GM19452 (cell line): ENCODE results near the gene CFAP100.

Experiments used
- ATAC-seq: cut with Tn5 transposase; IDR thresholded peaks from one replicate; pipeline ENCODE4 v1.9.1; 2021; ENCODE audit not compliant: unreplicated experiment

The CFAP100 gene

DNA sequence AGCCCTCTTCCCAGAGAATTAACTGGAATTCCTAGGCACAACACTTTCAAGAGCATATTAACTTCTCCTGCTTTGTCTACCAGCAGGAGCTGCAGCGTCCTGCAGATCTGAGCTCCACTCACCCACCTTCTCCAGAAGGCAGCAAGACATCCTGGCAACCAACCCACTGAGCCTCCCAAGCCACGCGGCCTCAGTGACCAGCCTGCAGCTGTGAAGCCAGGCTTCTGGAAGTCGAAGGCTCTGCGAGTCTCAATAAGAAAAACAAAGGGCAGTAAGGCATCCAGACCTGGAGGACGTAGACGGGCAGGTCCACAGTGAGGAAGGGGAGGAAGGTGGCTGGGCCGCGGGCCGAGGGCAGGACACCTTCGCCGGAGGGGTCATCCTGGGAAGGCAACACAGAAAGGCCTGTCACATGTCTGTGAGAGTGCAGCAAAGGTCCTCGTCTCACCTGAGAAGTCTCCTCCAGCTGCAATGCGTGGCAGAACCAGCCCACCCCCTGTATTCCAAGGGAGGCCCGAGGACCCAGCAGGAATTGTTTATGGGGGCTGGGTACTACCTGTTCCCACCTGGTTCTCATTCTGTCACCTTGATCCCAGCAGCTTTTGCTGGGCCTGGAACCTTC lies 44.7 kb downstream of the CFAP100 start:
- no peak for ATAC-seq

DNA sequence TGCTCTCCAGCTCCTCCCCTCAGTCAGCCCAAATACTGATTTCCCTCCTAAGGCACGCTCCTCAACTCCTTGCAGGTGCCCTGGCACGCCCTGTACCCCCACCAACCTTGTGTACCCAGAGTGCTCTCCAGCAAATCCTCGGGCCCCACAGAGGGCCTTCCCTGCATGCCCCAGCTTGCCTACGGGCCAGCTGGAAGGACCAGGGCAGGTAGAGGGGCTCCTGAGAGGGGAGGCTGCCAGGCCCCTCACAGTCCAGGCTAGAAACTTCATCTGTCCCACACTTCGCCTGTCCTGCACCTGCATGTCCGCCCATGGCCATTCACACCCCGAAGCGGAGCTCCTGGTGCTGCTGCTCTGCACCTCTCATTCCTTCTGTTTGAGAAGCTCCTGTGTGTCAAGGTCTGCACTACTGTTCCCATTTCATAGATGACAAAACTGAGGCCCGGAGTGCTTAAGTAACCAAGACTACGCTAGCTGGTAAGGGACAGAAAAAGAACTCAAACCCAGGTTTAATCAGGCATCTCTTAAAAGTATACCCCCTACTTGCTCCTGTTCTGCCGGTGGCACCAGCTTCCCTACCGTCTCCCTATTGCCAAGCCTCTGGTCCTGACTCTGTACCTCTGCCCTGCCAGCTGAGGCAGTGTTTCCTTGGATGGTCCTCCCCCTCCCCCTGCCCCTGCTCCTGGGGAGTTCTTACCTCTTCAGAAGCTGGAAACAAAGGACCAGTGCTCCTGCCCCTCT lies 45.4 kb downstream of the CFAP100 start:
- no peak for ATAC-seq

DNA sequence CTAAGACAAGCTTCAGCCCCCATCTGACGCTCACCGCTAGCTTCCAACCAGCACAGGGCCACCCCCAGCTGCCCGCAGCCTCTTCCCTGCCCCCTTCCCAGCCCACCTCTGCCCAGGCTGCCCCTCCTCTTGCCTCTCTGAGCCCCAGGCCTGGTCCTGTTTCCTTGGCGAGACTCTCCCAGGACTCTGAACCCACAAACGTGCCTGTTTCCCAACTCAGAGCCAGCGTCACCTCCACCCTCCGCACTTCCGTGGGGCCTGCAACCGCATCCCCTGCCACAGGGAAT lies 45.9 kb downstream of the CFAP100 start:
- no peak for ATAC-seq

DNA sequence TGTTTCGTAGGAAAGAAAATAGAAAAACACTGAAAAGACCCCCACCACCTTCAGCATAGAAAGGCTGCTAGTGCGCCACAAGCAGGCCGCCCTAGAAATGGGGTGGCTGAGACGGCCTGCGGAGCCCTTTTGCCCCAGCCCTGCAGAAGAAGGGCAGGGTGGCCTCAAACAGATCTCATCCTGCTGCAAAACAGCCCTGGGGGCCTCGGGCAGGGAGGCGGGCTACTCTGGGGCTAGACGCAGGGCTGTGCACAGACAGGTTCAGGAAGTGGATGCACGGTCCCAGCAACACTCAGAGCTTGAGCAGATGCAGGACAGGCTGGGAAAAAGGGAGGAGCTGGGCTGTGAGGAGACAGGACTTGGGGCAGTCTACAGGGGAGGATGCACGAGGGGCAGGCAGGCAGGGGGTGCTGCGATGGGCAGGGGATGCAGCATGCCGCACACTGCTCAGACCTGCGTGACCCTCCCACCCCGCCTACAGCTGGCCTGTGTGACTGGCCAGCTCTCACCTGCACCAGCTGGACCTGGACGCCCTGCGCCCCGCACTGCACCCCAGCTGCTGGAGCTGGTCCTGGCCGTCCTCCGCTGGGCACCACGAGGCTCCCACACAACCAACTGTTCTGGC lies 46.7 kb downstream of the CFAP100 start:
- no peak for ATAC-seq

DNA sequence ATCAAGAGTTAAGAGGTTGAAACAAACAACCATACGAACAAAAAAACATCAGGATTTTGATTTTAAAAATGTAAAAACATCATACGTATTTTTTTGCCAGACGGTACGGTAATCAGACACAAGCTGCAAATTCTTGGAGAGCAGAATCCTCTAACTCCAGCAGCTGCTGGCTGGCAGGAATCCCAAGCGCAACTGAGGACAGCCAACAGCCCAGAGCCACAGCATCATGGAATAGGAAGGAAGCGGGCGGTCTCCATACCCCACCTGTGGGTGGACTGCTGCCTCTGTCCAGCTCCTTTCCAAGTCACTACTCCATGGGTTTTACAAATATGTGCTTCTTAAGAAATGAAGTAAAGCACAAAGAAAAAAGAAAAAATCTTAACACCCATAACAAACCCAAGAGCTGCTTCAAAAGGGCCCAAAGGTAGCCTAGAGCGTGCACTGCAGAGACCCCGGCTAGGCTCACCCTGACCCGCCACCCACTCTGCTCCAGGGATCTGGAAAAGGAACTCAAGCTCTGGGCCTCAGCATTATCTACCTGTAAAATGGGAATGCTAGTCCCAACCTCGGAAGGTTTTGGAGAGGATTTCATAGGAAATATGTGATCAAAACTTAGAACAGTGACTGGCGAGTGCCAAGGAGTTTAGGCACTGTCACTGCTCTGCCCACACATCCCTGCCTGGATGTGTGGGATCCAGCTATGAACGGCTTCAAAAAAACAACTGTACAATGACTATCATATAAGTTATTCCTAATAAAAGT lies 47.6 kb downstream of the CFAP100 start:
- no peak for ATAC-seq

DNA sequence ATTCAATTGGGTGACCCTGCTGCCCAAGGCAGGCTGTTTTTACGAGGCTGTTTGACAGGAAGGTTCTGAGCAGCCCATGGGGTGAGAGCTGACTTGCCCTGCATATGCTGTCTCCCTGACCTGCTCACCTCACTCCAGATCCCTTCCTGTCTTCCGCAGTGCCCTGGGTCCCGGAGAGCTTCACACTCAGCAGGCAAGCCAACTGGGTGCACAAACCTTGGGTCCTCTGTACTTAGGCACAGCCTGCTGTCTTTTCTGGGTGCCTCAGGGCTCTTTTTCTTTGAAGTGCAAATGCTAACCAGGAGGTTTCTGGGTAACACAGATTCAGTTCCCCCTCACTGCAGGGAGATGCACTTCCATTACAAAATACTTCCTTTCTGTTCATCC lies 48.1 kb downstream of the CFAP100 start:
- no peak for ATAC-seq

DNA sequence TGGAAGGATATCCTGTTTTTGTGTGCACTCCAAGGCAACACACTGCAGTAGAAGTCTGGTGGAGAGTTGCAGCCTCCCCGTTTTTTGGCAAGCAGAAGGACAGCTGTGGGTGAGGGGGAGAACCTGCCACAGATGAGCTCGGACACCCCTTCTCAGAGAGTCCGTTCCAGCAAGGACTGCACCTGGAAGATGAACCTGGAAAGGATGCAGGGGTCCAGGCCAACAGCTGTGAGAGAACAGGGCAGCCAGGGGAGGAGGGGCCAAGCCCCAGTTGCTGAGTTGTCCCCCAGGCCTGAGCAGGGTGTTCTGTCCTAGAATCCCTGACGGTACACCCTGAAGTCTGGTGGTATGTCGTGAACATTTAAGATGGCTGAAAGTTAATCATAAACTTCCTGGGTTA lies 50.8 kb downstream of the CFAP100 start:
- ATAC-seq = no peak

DNA sequence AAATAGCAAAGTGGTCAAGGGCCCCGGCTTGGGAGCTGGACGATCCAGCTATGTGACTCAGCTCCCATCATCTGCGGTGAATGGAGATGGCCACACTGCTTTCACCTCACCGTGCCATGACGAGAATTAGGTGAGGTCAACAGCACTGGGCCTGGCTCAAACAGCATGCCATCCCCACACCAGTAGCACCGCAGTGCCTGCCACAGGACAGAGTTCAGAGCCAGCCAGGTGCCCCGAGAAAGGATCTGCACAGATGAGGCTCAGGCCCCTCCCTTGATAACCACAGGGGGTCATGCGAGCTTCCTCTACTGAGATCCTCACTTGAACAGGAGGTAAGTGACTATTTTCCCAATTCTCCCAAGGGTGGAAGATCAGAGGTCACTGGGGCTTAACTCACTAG lies 51.6 kb downstream of the CFAP100 start:
- ATAC-seq = no peak

DNA sequence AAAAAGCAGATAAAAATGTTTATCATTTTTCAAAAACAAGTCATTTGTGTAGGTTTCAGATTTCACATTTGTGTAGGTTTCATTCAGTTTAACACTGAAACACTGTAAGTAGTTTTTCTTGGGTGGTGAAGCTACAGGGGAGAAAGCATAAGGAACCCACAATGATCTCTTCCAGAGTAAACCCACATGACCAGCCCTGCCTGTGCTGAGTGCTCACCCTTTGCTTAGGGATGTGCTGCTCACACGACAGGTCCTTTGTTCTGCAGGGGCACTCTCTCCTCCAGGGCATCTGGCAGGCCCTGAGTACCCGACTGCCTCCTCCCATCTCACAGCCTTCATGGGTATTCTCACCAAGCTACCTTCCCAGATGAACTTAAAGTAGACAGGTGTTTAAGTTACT lies 52.1 kb downstream of the CFAP100 start:
- ATAC-seq = no peak

DNA sequence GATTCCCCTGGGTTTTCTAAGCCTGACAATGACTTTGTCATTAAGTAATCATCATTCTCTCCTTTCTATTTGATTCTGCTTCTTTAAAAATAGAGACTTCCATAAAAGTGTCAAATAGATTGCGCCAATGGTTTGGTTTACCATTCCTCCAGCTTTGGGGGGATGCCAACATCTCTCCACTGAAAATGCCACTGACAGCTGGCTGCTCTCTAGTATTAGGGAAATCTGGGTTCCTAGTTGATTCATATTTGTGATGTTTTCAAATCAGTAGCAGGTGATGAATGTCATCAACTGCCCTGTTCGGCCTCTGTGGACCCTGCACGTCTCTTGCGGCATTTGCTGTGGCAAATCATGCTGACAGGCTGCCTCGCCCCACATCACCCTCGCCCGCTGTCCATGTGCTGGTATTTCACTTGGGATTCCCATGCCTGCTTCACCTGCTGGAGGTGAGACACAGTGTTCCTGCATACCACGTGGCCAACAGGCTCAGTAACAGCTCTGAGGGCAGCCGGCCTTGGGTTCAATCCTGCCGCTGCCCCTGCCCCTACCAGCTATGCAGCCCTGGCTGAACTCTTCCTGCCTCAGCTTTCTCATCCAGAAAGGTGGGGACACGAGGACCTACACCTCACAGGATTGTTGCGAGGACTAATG lies 52.9 kb downstream of the CFAP100 start:
- ATAC-seq = no peak

DNA sequence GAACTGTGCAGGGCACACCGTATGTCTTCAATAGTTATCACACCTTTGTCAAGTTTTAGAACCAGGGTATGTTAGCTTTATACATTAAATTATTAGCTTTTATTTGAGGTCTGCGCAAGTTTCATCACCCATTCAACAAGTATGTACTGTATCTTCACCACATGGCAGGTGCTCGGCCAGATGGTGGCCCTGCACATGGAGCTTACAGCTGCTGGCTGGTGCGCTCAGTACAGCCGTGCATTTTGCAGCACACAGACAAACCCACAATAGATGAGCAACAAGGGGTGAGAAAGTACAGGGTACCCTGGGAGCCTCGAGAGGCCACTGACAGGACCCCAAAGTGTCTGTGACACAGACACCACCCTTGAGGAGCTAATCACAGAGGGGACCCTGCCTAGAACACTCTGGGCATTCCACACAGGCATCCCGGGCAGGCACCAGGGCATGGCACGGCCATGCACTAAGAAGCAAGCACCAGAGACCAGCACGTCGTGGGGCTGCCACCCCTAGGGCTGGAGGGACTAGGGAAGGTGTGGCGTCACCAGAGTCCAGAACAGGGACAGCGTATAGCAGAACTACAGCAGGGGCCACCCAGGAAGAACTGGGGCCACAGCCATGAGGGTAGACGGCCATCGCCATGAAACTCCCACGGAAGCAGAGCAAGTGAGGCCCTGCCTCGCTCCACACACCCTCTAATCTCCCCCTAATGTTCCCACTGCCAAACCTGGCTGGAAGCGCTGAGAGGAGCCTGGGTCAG lies 53.6 kb downstream of the CFAP100 start:
- ATAC-seq = no peak

DNA sequence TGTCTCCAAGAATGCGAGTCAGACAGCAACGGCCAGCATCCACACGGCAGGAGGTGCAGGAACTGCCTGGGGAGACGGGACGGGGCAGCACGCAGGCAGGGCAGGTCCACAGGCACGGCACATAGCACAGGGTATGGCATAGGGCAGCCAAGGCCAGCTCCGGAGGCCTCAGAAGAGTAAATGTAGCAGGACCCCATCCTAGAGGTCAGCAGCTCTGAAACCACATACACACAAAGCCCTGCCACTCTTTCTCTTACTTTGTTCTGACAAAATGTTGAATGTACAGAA lies 54.1 kb downstream of the CFAP100 start:
- no peak for ATAC-seq

DNA sequence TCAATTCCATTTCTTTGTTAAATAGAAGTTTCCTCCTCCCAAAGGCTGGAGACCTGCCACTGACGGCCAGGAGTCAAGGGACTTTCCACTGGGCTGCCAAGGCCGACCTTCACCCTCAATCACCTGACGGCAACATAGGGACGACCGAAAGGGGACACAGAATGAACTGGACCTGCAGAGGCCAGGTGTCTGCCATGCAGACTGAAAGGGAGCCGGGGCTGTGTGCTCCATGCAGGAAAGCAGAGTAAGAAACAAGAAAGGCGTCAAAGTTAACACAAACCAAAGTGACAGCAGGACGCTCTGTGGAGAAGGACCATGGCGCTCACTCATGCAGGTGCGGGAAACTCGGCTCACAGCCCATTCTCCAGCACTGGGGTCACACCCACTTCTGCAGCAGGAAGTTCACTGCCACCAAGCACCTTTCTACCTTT lies 54.9 kb downstream of the CFAP100 start:
- ATAC-seq = no peak

DNA sequence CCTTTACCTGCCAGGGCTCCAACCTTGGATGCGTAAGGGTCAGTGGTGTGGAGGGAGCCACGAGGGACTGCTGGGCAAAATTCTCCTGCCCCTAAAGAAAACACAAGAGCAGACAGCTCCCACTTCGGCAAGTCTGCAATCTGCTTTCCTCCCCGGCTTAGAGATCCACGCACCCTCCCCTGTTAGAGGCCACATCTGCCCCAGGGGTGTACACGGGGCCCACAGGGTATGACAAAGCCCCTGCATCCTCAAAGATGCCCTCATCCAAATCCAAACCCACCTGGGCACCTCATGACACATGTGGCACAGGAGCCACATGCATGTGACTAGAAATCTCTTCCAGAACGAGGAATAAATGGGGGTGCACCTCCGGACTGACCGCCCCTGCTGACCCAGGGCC lies 55.5 kb downstream of the CFAP100 start:
- ATAC-seq = no peak

DNA sequence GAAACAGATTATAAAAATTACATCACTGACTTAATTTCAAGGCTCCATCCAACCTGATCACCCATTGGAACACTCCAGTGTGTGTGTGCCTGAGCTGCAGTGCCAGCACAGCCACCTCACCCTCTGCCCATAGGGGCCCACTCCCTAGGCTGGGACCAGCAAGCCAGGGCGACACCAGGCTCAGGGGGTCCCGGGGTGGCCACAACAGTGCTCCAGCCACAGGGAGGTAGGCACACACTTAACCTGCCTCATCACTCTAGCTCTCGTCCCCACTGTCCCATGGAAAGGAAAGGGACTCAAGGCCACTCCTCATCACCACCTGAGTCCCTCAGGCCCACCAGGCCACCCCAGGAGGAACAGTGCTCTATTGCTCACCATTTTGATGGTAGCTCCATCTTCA lies 56.0 kb downstream of the CFAP100 start:
- ATAC-seq = no peak

DNA sequence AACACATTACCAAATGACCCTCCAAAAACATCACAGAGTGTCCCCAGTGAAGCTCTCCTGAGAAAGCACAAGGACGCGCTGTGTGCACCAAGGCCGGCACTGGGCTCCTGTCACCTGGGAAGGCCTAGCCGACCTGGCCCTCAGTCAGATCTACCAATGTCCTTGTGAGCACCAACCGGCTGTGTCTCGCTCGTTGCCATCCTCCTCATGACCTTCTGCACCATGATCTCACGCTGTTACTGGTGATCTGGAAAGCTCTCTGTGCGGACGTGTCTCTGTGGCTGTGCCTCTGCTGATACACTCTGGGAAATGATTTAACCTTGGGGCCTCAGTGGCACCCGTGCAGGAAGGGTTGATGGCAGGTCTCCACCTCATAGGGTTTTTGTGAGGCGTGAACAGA lies 56.8 kb downstream of the CFAP100 start:
- no peak for ATAC-seq

DNA sequence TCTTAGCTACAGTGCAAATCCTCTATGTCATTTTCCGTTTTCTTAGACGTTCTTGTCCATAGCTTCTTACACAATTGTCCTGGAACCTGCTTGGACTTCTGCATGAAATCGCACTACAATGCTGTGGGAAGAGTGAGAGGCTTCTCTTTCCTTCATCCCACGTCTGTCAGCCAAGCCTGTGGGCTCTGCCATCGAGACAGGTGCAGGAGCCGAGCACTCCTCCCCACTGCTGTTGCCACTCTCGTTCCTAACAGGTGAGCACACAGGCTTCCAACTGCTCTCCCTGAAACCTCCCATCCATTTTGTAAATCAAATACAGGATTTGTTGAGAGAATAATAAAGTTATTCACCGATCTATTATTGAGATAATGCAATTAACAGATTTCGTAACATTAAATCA lies 57.5 kb downstream of the CFAP100 start:
- ATAC-seq = no peak

DNA sequence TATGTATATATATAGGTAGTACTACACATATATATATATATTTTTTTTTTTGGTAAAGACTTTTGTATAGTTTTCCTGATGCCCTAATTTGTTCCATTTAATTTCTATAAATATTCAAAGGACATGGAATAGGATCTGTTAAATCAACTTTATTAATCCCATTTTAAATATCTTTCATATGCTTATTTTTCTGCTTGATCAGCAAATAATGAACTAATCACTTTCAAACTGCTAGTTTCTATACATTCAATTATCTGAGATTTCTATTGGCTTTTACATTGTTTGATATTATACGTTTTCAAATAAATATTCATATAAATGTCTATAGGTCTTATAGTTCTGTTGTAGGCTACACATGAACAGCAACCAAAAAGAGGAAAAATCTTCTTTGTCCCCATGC lies 59.3 kb downstream of the CFAP100 start:
- no peak for ATAC-seq

DNA sequence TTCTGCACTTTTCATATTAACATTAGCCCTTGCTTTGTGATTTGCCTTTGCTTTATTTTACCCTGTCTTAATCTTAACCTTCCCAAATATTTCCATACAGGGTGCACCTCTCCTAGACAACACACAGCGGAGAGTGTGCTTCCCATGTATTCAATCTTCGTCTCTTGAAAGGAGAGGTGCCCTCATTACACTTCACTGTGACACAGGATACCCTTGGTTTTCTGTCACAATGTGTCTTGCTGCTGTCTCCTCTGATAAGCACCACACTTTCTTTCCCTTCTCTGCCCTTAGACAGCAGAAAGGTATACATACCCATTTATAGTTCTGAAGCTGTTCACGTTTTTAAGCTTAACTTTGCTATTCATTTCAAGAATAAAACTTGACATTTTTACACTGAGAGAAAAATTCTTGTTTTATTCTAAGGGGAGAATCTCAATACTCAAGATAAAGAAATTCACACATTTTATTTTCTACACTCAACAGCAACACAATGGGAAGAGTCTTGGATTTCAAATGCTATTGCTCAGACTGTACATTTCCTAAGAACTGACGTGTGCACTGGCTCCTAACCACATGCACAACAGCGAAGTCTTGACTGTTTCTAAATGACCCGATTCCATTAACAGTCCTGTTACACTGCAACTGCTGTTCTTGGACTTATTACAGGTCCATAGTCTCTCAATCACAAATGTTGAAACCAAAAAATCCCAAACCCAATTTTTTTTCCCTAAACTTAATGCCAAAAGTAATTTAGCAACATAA lies 59.9 kb downstream of the CFAP100 start:
- ATAC-seq = no peak

DNA sequence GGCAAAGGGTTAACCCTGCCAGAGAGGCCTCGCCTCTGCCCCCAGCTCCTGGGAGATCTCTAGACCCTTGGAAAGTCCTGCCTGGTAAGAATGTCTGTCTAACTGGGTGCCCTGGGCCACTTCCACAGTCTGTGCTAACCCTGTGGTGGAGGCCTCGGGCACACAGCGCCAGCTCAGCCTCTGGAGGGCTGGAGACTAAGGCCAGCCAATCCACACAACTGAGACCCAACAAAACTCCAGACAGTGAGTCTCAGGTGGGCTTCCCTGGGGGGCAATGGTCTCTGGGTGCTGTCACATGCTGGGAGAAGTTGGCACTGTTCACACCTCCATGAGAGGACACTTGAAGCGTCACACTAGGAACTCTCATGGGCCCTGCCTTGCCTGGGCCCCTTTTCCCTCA lies 61.5 kb downstream of the CFAP100 start:
- ATAC-seq = no peak
